H1 (cell line): ENCODE results near the gene GPC6. TPM values are rescaled to one million over a fixed set of nuclear protein-coding genes. Genes with fewer than 3 reads are reported as not detected.

Experiments used
- ATF2 ChIP-seq: IDR thresholded peaks from 2 replicates; pipeline ENCODE4 v1.6.1; 2012; ENCODE audit warnings: low read length, inconsistent platforms
- ATF3 ChIP-seq: IDR thresholded peaks from 2 replicates; pipeline ENCODE4 v1.6.1; 2011; ENCODE audit warnings: low read depth, mild to moderate bottlenecking, low read length; ENCODE audit not compliant: insufficient read depth
- CEBPB ChIP-seq: IDR thresholded peaks from 2 replicates; pipeline ENCODE4 v1.6.1; 2012; ENCODE audit warnings: low read depth, low read length
- CHD2 ChIP-seq: IDR thresholded peaks from 2 replicates; pipeline ENCODE4 v1.6.1; 2012; ENCODE audit warnings: low read length, improper control_type of control experiment
- CTCF ChIP-seq, 3 experiments: IDR thresholded peaks; 1 replicate in 2 of 3; 2 replicates in 1 of 3; pipeline versions ENCODE4 v1.5.1 to v1.6.1; 2011; ENCODE audit warnings: low read length in 3 of 3, mild to moderate bottlenecking in 3 of 3, inconsistent platforms in 2 of 3, low read depth in 1 of 3, moderate library complexity in 1 of 3; ENCODE audit not compliant: insufficient read depth in 1 of 3; ENCODE audit errors: control extremely low read depth in 1 of 3
- GTF2F1 ChIP-seq: IDR thresholded peaks from 2 replicates; pipeline ENCODE4 v1.6.1; 2012; ENCODE audit warnings: low read depth, low read length, improper control_type of control experiment, borderline replicate concordance
- JUN ChIP-seq: IDR thresholded peaks from 2 replicates; pipeline ENCODE4 v1.6.1; 2011; ENCODE audit warnings: low read depth, mild to moderate bottlenecking, improper control_type of control experiment, low read length
- JUND ChIP-seq: IDR thresholded peaks from 2 replicates; pipeline ENCODE4 v1.6.1; 2011; ENCODE audit warnings: mild to moderate bottlenecking, improper control_type of control experiment, low read length
- NRF1 ChIP-seq: IDR thresholded peaks from 2 replicates; pipeline ENCODE4 v1.6.1; 2011; ENCODE audit warnings: mild to moderate bottlenecking, low read depth, low read length, improper control_type of control experiment
- PHF8 ChIP-seq: fragments of 200-600 bp; sonication (generic); conservative IDR thresholded peaks from 2 replicates; pipeline ENCODE4 v1.7.1; 2012; ENCODE audit warnings: low read depth, mild to moderate bottlenecking, inconsistent platforms, low read length, moderate library complexity
- POLR2A ChIP-seq, 2 experiments: IDR thresholded peaks; 1 replicate in 1 of 2; 2 replicates in 1 of 2; pipeline ENCODE4 v1.6.1; 2011; ENCODE audit warnings: low read depth in 2 of 2, low read length in 2 of 2, mild to moderate bottlenecking in 2 of 2; ENCODE audit errors: control extremely low read depth in 1 of 2
- POLR2AphosphoS5 ChIP-seq: IDR thresholded peaks from 2 replicates; pipeline ENCODE4 v1.6.1; 2011; ENCODE audit warnings: low read depth, low read length
- POU5F1 ChIP-seq: IDR thresholded peaks from 2 replicates; pipeline ENCODE4 v1.6.1; 2011; ENCODE audit warnings: low read depth, mild to moderate bottlenecking, low read length, moderate library complexity
- RBBP5 ChIP-seq: IDR thresholded peaks from 2 replicates; pipeline ENCODE4 v1.7.1; 2012; ENCODE audit warnings: low read depth, mild to moderate bottlenecking, inconsistent platforms, low read length, moderate library complexity, borderline replicate concordance
- SAP30 ChIP-seq: fragments of 300-600 bp; sonication (generic); IDR thresholded peaks from 2 replicates; pipeline ENCODE4 v1.7.1; 2012; ENCODE audit warnings: low read length, moderate library complexity, mild to moderate bottlenecking, inconsistent platforms; ENCODE audit not compliant: insufficient read depth, insufficient replicate concordance
- SIN3A ChIP-seq, 2 experiments: IDR thresholded peaks in 1 of 2; conservative IDR thresholded peaks in 1 of 2; 2 replicates each; pipeline ENCODE4 v1.6.1; 2011 to 2012; ENCODE audit warnings: low read length in 2 of 2, improper control_type of control experiment in 1 of 2, low read depth in 1 of 2, mild to moderate bottlenecking in 1 of 2
- SRF ChIP-seq: IDR thresholded peaks from 2 replicates; pipeline ENCODE4 v1.6.1; 2011; ENCODE audit warnings: mild to moderate bottlenecking, low read depth, low read length, moderate library complexity
- TAF7 ChIP-seq: optimal IDR thresholded peaks from 2 replicates; pipeline ENCODE3; 2011; ENCODE audit warnings: low read depth, mild to moderate bottlenecking, inconsistent platforms, low read length, moderate library complexity, borderline replicate concordance
- TBP ChIP-seq: IDR thresholded peaks from 2 replicates; pipeline ENCODE4 v1.6.1; 2011; ENCODE audit warnings: low read depth, low read length, improper control_type of control experiment
- TEAD4 ChIP-seq: IDR thresholded peaks from 2 replicates; pipeline ENCODE4 v1.6.1; 2012; ENCODE audit warnings: low read depth, low read length, inconsistent platforms, mixed read lengths
- ZNF274 ChIP-seq: IDR thresholded peaks from 2 replicates; pipeline ENCODE4 v1.7.0; 2012; ENCODE audit warnings: low read length, borderline replicate concordance; ENCODE audit errors: extremely low read depth
- polyA plus RNA-seq, 7 experiments: library from polyadenylated mRNA; depleted of rRNA in 3 of 7; stranded (reverse) in 5 of 7; unstranded in 2 of 7; fragments of >200 nt in 5 of 7; fragments of 200-250 nt in 2 of 7; gene quantifications; 1 replicate in 5 of 7; 2 replicates in 1 of 7; 4 replicates in 1 of 7; pipeline versions ENCODE4 v1.2.1 to v1.2.3, GENCODE V29; 2011 to 2013; ENCODE audit warnings: missing spikeins in 2 of 7, mixed read lengths in 2 of 7
- total RNA-seq: library from RNA; stranded (reverse); fragmentation: NEBNext Ultra II Directional; extraction: Animal tissue kit (Norgen Biotek cat#: 25700); gene quantifications from 2 replicates; pipeline ENCODE4 v1.2.1, GENCODE V29; 2021

Gene GPC6
- total and polyA plus RNA-seq, 2 of the 8 experiments (the other 6 are each of a cell fraction or from before 2014, with no cell fraction given), result 5.4 to 12.0 TPM

DNA sequence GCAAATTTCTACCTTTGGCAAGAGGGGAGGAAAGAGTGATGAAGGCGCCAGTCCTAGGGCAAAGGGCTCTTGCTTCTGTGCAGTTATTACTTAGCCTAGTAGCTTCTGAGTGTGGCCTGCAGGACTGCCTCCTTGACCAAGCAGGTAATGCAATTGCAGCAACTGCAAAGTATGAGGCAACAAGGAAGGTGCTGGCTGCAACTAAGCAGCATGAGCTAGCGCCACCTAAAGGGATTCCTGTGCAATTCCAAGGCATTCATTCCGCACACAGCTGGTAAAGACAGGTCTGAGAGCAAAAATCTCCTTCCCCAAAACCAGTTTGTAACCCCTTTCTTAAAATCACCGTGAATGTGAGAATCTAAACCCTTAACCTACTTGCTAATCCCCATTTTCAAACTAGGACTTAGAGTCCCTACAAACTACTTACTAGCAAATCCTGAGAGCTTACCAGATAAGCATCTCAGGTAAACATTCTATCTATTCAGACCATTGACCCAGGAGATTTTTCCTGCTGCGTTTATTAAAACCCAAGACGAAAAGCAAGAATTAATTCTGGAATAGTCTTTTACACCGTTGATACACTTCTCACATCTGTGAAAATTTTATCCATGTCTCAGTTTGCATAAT is 1190.0 kb downstream of the GPC6 start (continued):
- peak; percentile 73 for TF ChIP-seq ATF3
- TF ChIP-seq JUND, result peak; percentile 58
- TF ChIP-seq ZNF274, result no peak
- TF ChIP-seq RBBP5, result no peak
- TF ChIP-seq JUN, result no peak
- TF ChIP-seq SAP30, result no peak
- no peak for TF ChIP-seq TAF7
- peak; percentile 75 to 98 (median 79) for TF ChIP-seq CTCF (IDR thresholded peaks at IDR 0.05; ENCODE audit: control extremely low read depth in 1 of 3, insufficient read depth in 1 of 3, low read depth in 1 of 3, low read length in 3 of 3)
- no peak for TF ChIP-seq TBP
- no peak for TF ChIP-seq POLR2AphosphoS5
- TF ChIP-seq NRF1, result no peak
- TF ChIP-seq SIN3A (conservative IDR thresholded peaks at IDR 0.05 in 1 of 2, IDR thresholded peaks at IDR 0.05 in 1 of 2; ENCODE audit: low read depth in 1 of 2, low read length in 2 of 2), result no peak
- TF ChIP-seq CHD2, result no peak
- TF ChIP-seq ATF2, result no peak
- TF ChIP-seq POLR2A (IDR thresholded peaks at IDR 0.05; ENCODE audit: control extremely low read depth in 1 of 2, low read depth in 2 of 2, low read length in 2 of 2), result no peak
- TF ChIP-seq SRF, result peak; percentile 66; the same call in 1 of the 2 replicates
- TF ChIP-seq CEBPB, result peak; percentile 99
- peak; percentile 87 for TF ChIP-seq TEAD4
- TF ChIP-seq PHF8, result no peak
- TF ChIP-seq POU5F1, result no peak
- TF ChIP-seq GTF2F1, result no peak
